HS-5 (cell line): Measurements from ENCODE around the gene KCNE2.

Experiments
- DNase-seq: peaks from one replicate; pipeline ENCODE4 v3.0.0-alpha.2; 2012; ENCODE audit warnings: low read depth

KCNE2 gene, protein sequence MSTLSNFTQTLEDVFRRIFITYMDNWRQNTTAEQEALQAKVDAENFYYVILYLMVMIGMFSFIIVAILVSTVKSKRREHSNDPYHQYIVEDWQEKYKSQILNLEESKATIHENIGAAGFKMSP

DNA sequence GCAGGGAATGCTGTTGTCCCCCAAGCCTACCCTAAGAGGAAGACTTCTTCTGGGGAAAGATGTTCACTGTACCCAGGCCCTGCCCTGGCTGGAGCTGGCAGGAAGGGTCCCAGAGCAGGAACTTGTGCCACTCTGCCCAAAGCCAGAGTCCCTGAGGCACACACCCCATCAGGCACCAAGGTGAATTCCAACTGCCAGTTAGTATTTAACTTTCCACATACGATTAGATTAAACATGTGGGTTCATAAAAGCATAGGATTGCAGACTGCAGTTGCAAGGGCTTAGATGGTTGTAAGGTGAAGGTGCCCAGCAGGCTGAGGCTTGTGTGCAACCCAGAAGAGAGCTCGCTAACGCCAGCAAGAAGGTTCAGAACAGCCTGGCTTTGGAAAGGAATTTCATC is at the start of gene KCNE2:
KCNE2 (plus strand) TSS at position 274 of the 400 bp plus-strand sequence. CDS start 6,473 bp downstream, outside the sequence.
- DNase-seq, result no peak

DNA sequence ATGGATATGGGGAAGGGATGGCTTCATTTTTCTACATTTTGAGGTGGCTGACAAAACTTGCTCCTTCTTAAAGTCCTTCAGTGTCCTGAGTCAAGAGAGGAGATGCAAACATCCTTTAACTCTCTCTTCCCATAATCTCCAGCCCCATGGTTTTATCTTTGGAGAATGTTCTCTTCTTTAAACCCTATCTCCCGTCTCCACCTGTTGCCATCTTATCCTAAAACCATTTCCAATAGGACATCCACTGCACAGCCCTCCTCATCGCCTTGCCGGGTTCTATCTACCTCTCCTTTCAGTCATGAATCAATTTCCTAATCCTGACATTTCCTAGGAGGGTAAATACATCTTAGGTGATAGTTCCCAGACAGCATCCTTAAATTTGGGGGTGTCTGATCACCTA is 44.2 kb upstream of the KCNE2 start:
- no peak for DNase-seq

DNA sequence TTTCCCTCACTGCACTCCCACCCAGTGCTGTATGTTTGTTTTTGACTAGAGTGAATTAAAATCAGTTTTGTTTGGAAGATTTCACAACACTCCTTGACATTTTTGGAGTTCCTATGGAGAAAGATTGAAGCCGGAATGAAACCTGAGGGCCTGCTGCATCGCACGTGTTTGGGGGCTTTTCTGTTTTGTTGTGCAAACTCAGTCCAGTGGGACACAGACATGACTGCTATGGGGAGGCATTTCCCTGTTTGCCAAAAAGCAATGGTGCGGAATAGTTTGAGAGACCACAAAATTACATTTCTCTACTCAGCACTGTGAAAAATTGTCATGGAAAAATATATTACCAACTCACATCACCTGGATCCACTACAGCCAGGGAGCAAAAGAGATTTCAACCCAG is 43.8 kb upstream of the KCNE2 start:
- no peak for DNase-seq

DNA sequence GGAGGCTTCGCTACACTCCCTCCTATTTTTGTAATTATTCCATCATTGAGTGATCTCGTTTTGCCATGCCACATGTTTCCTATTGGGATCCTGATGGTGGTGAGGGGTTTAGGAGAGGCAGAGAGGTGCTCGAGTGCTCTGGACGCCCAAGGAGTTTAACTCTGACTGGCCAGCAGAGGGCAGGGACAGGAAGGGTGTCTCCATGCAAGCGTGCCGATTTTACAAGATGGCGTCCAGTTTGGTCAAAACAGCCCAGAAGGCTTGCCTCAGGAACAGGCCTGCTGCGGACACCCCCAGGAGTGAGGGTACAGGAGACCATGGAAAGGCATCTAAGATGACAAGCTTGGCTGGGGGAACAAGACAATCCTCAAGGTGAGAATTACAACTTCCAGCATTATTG is 33.8 kb upstream of the KCNE2 start:
- DNase-seq, result no peak

DNA sequence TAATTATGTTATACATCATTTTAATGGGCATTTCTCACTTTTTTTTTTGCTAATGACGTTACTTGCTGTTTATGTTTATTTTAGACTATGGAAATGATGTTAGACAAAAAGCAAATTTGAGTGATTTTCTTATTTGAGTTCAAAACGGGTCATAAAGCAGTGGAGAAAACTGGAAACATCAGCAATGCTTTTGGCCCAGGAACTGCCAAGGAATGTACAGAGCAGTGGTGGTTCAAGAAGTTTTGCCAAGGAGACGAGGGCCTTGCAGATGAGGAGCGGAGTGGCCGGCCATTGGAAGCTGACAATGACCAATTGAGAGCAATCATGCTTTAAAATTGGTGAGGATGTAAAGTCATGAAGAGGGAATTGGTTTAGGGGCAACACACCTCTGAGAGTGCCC is 32.1 kb upstream of the KCNE2 start:
- DNase-seq, result no peak

DNA sequence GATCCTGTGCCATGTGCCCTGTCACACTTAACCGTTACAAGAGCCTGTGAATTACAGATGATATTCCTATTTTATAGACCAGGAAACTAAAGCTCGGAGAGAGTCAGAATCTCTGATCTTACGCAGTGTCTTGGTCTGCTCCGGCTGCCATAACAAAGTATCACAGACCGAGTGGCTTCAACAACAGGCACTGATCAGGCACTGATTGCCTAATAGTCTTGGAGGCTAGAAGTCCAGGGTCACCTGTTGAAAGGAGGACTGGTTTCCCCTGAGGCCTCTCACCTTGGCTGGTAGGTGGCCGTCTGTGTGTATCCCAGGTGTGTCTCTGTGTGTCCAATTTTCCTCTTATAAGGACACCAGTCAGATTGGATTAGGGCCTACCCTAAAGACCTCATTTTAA is 31.5 kb upstream of the KCNE2 start:
- DNase-seq, result no peak

DNA sequence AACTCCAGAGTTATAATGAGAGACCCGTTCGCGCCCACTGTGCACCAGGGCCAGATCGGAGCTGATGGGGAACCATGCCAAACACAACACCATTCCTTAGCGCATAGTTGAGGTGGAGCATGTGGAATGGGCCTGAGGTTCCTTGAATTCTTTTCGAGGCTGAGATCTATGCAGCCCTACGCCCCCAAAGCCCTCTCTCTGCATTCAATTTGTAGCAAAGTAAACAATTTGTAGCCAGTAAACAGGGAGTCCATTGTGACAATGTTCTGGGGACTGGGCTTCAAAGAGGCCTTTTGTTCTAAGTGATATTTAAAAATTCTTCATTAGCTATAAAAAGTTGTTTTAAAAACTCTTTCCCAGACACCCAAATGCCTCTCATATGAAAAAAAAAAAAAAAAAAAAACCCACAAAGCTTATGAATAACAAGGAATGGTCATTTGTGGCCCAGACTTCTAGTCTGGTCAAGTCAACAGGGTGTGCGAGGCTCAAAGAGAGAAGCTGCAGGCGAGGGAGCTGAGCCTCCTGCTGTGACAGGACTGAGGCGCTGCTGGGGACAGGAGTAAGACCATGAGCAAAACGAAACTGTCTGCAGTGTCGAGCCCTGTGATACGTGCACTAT is 30.6 kb upstream of the KCNE2 start:
- no peak for DNase-seq

DNA sequence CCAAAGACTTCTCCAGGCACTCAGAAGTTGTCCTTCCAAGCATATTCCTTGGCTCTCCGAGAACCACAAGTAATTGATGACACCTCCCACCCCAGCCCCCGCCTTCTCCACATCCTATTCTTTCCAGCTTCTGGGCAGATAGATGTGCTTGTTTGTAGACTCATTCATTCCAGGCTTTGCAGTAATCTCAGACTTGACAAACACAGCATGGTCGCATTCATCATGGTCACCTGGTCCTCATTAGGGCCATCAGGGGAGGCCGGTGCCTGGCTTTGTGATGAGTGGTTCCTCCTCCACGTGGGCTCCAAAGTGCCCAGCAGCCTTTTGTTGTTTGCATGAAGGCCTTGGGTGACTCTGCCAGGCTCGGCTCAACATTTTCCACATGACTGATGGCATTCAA is 28.5 kb upstream of the KCNE2 start:
- DNase-seq, result peak; percentile 30

DNA sequence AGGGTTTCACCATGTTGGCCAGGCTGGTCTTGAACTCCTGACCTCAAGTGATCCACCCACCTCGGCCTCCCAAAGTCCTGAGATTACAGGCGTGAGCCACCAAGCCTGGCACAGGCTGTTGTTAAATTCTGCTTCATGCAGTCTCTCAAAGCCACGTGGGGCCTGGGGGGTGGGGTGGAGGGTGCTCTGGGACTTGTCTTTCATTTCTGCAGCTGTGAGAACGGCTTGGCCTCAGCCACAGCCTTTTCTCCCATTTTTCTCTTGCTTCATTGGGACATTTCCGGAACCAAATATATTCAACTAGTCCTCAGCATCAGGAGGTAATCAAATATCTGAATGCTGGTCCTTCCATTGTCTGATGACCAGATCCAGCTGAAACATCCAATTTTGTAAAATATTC is 27.6 kb upstream of the KCNE2 start:
- no peak for DNase-seq

DNA sequence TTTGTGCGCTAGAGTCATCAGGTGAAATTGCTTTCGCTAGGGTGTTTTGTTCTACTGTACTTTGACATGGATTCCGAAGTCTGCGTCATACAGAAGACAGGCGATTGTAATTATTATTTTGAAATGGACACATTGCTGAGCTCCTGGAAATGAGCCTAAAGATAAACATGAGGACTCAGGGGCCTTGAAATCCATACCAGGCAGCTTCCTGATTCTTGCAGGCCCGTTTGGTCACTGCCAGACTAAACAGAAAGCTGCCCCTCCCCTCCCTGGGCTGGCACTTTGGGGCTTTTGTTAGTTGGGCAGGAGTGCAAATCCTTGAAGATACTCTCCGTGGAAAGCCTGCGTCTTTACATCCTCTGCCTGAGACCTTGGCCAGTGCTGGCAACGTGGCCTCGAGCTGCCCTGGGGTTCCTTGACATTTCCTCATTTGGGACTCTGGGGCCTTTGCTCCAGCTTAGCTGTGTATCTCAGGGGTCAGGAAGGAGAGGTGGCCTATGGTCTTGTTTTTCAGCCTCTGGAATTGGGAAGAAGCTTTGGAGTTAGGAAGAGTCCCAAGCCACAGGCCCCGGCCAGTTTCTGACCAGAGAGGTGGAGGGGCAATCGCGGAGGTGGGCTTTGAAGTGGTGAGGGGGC is 26.9 kb upstream of the KCNE2 start:
- no peak for DNase-seq

DNA sequence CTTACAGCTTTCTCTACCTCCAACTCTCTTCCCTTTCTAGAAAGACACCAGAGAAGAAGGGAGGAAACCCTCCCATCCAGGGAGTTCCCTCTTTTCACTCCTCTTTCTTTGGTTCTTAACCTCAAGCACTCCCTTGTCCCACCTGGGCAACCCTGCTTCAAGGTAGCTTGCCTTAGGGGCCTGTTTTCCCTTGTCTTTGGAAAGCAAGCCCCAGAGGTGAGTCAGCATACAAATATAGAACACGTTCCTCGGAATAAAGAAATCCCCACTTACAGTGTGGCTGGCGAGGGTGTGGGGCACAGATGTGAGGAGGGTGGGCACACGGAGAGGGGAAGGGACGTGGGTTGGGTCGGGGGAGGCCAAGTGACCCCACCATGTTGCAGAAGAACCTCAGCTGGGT is 26.1 kb upstream of the KCNE2 start:
- DNase-seq, result no peak

DNA sequence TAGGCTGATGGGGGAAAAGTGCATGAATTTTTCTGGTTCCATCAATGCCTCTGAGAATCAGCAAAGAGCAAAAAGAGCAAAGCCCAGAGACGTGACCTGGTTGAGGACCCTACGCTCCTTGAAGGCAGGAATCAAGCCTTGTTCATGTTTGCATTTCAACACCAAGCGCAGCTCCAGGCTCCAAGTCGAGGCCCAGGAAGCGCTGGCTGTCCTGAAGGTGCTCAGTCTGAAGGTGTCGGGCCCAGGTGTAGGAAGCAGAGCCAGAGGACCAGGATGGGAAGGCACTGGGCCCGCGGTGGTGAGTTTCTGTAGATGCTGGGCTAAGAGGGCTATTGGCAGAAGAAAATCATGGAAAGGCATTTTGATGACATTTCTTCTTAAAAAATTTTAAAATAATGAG is 25.6 kb upstream of the KCNE2 start:
- no peak for DNase-seq

DNA sequence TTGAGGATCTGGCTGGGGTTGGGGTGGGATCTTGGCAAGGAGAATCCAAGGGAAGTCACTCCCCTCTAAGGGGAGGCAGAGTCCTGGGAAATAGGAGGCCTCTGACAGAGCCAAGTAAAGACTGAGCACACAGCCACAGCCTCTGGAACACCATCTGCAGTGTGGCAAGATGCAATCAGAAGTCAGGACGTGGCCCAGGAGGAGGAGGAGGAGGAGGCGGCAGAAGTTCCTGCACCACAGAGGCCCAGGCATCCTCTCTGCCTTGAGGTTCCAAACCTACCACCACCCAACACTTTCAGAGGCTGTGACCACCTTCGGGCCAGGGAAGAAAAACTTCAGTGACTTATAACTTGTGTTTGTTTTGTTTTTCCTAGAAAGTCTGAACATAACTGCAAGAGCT is 23.7 kb upstream of the KCNE2 start:
- no peak for DNase-seq

DNA sequence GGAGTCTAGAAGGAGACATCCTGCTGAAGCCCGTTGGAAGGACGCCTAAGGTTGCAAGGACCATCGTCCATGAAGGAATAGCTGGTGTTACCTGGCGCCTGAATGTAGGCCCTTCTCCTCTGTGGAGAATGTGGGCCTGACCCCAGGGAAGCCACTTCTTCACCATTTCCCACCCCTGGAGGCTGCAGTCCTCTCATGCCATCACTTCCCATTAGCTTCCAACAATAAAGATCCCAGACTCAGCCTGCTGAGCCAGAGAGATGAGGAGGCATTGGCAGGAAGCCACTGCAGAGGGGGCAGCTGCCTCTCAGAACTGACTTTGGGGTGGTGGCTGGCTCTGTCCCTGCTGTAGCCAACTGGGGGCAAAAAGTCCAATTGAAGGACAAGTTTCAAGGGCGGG is 21.3 kb upstream of the KCNE2 start:
- DNase-seq, result no peak

DNA sequence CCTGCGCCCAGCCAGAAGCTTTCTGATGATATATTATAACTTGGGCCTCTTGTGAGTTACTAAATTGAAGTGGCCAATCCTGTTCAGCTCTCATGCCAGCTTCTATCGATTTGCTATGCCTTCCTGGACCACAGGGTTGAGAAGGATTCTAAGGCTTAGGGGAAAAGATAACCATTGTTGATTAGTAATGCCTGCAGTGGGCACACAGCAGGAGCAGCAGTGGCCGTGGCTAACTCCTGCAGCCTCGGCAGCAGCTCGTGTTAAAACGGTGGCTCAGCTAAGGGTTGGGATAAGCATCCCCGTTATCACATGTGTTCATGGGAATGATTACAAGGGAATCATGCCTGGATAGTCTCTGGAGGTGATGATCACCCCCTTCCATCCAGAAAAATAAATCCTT is 20.5 kb upstream of the KCNE2 start:
- no peak for DNase-seq

DNA sequence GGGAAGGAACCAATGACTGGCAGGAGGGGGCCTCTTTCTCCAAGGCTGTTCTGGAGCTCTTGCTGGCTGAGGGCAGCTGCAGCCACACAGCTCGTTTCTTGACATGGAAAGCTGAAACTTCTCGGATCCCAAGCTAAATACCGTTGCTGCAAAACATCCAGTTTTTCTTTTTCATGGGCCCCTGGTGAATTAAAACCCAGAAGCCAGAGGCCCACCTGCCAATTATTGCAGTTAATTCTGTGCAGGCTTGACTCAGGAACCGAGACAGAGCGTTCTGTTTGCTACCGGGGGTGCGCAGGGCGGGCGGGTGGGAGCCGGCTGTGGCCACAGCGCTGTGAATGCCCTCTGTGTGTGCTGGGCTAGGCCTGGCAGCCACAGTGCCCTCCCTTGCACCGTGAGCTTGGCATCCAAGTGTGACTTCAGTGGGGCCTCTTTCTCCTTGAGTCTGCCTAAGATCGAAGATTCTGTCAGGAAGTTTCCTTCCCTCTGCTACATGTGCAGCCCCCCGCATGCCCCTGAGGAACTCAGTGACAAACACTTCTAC is 19.9 kb upstream of the KCNE2 start:
- no peak for DNase-seq

DNA sequence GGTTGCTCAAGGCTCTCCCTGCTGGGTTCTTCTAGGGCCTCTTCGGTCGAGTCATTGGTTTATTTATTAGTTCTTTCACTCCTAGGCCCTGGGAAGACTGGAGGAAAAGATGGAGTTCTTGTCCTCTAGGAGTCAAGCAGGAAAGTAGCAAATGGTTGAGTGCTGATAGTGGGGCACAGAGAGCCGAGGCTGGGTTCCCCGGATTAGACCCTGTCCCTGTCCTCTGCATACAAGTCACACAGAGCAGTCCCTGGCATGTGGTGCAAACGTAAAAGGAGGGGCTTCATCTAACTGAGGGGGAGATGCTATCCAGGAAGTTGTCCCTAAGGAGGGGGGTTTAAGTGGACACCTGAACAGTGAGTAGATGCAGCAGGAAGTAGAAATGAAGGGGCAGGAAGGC is 19.2 kb upstream of the KCNE2 start:
- DNase-seq, result no peak

DNA sequence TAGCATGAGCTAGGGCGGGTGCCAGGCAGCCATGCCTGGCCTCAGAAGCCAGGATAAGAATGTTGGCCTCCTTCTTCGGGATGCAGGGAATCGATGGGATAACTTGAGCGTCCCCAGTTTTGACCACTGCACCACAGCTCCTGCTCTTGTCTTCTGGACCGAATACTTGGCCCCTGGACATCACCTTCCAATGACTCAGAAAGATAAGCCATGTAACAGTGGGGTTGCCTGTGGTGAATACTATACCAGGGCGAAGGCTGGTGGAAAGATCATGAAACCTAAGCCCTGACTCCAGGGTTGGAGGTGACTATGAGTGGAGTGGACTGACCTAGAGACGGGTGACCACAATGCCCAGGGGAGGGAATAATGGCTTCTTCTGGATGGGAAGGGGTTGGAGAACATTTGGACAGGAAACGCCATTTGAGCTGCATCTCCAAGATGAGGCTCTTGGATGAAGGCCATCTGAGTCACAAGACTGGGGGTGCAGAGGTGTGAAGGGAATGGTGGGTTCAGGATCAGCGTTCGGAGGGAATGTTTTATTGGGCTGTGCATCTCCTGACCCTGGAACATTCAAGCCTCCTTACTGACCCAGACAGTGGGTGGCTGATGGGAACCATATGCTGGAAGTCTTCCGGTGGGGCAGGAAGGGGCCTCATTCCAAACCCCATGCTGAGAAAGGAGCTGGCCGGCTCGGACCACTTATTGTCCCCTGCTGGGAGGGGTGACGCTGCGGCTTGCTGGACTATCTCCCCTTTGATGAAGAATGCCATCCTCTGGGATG is 18.5 kb upstream of the KCNE2 start:
- no peak for DNase-seq

DNA sequence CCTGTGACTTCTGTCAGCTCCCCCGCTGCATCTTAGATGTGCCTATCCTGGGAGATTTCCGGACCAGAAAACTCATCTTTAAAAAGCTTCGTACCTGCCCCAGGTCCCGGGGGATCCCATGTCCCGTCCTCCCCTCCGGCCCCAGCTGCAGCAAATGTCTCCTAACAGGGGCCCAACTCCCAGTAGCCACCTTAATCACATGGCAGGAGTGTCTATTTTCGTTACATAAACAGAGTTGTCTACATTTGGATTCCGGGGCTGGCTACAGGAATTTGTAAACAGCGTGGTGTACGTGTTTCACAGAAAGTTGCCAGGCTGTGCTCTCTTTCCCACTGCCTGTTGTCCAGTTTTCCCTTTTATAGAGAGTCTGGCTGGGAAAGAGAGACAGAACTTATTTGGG is 17.9 kb upstream of the KCNE2 start:
- no peak for DNase-seq

DNA sequence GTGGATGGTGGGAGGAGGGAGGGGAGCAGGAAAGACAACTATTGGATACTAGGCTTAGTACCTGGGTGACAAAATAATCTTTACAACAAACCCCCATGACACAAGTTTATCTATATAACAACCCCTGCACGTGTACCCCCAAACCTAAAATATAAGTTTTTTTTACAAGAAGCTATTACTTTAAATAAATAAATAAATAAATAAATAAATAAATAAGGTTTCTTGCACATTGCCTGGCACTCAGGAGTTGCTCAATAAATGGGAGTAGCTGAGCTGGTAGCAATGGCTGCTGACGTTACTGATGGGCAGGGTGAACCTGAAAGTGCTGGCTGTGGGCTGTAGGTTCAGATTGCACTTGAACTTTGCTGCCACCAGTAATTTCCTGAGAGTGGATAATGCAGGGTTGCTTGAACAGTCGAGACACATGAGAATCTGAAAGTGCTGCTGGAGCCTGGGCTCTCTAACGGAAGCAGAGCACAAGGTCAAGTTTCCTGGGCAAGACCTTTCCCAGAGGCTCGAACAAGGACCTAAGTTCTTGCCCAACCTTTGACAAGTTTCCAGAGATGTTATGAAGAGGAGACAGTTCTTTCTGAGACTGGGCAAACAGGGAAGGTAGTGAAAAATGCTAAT is 14.8 kb upstream of the KCNE2 start:
- DNase-seq, result no peak

DNA sequence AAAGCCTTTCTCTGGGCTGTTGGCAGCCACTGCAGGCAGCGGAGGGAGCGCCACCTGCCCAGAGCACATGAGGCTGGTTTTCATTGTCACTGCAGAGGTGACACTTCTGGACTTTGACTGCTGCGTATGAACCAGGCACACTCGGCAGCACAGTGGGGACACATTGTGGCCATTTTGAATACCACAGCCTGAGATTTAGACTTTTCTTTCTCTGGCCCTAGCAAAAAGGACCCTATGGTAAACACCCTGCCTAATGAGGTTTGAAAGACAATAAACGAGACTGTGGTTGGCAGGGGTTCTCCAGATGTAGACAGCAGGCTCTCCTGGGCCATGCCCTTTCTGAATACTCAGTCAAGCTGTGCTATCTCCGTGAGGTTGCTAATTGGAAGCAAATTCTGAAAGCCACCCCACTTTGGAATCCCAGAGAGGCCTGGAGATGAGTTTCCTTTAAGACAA is 12.0 kb upstream of the KCNE2 start:
- DNase-seq, result no peak

DNA sequence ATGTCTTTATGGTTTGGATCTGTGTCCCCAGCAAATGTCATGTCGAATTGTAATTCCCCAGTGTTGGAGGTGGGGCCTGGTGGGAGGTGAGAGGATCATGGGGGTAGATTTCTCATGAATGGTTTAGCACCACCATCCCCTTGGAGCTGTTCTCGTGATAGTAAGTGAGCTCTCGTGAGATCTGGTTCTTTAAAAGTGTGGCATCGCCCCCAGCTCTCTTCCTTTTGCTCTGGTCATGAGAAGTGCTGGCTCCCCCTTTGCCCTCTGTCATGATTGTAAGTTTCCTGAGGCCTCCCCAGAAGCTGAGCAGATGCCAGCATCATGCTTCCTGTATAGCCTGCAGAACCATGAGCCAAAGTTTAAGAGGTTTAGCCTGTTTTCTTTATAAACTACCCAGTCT is 11.2 kb upstream of the KCNE2 start:
- no peak for DNase-seq
